ENCODE measurements around the gene NXT1.

Gene NXT1

GRCh38 chr20:23365390-23366165 is 15.0 kb downstream of the NXT1 start:
- Histone ChIP-seq H3K4me3 (ENCODE audit: low read depth in 1 of 5, low read length in 5 of 5) (no peak overlapping the region), H3K36me3 (ENCODE audit: control insufficient read depth in 5 of 5, insufficient read depth in 5 of 5, low read length in 5 of 5) (peaks cover 12 to 35% (median 30%) of the 10 kb centered on the region in 5 donors), H3K27me3 (ENCODE audit: control insufficient read depth in 5 of 5, insufficient read depth in 4 of 5, low read length in 5 of 5) (no peaks in the 10 kb centered on the region), H3K27ac (ENCODE audit: low read depth, low read length) (no peak overlapping the region), H3K9me3 (ENCODE audit: control insufficient read depth in 5 of 5, low read length in 5 of 5) (no peaks in the 10 kb centered on the region), H3K4me1 (ENCODE audit: control insufficient read depth in 5 of 5, insufficient read depth in 5 of 5, low read length in 5 of 5) (peaks cover 3 to 43% (median 34%) of the 10 kb centered on the region in 5 donors), H3K9ac (ENCODE audit: low read length in 5 of 5) (peak overlapping the region in 1 of 5 donors; percentile 44)

GRCh38 chr20:23366384-23366783 is 15.8 kb downstream of the NXT1 start:
- H3K27me3 ChIP-seq (ENCODE audit: control insufficient read depth in 5 of 5, insufficient read depth in 4 of 5, low read length in 5 of 5) = no peaks in the 10 kb centered on the region

GRCh38 chr20:23367770-23368169 is 17.2 kb downstream of the NXT1 start:
- no peak overlapping the region for H3K9ac ChIP-seq (ENCODE audit: low read length in 5 of 5)
- H3K27me3 ChIP-seq (ENCODE audit: control insufficient read depth in 5 of 5, insufficient read depth in 4 of 5, low read length in 5 of 5) = no peaks in the 10 kb centered on the region
- no peak overlapping the region for H3K4me3 ChIP-seq (ENCODE audit: low read depth in 1 of 5, low read length in 5 of 5)
- no peak overlapping the region for H3K27ac ChIP-seq (ENCODE audit: low read depth, low read length)
- H3K9me3 ChIP-seq (ENCODE audit: control insufficient read depth in 5 of 5, low read length in 5 of 5) = no peaks in the 10 kb centered on the region
- H3K4me1 ChIP-seq (ENCODE audit: control insufficient read depth in 5 of 5, insufficient read depth in 5 of 5, low read length in 5 of 5) = peaks cover 0 to 28% (median 20%) of the 10 kb centered on the region in 5 donors
- peaks cover 28 to 55% (median 50%) of the 10 kb centered on the region in 5 donors for H3K36me3 ChIP-seq (ENCODE audit: control insufficient read depth in 5 of 5, insufficient read depth in 5 of 5, low read length in 5 of 5)

More at GRCh38 chr20:23366384-23366783, 15.8 kb downstream of the NXT1 start:
- Histone ChIP-seq H3K9ac (ENCODE audit: low read length in 5 of 5) (no peak overlapping the region), H3K4me3 (ENCODE audit: low read depth in 1 of 5, low read length in 5 of 5) (no peak overlapping the region), H3K36me3 (ENCODE audit: control insufficient read depth in 5 of 5, insufficient read depth in 5 of 5, low read length in 5 of 5) (peaks cover 20 to 43% (median 38%) of the 10 kb centered on the region in 5 donors), H3K4me1 (ENCODE audit: control insufficient read depth in 5 of 5, insufficient read depth in 5 of 5, low read length in 5 of 5) (peaks cover 0 to 35% (median 26%) of the 10 kb centered on the region in 5 donors), H3K27ac (ENCODE audit: low read depth, low read length) (no peak overlapping the region), H3K9me3 (ENCODE audit: control insufficient read depth in 5 of 5, low read length in 5 of 5) (no peaks in the 10 kb centered on the region)

- Histone ChIP-seq H3K4me3 (ENCODE audit: low read depth in 1 of 5, low read length in 5 of 5) (no peak overlapping the region), H3K9me3 (ENCODE audit: control insufficient read depth in 5 of 5, low read length in 5 of 5) (no peaks in the 10 kb centered on the region), H3K9ac (ENCODE audit: low read length in 5 of 5) (no peak overlapping the region), H3K27ac (ENCODE audit: low read depth, low read length) (peak overlapping the region; percentile 6), H3K4me1 (ENCODE audit: control insufficient read depth in 5 of 5, insufficient read depth in 5 of 5, low read length in 5 of 5) (peaks cover 0 to 21% (median 13%) of the 10 kb centered on the region in 5 donors), H3K36me3 (ENCODE audit: control insufficient read depth in 5 of 5, insufficient read depth in 5 of 5, low read length in 5 of 5) (peaks cover 28 to 62% (median 57%) of the 10 kb centered on the region in 5 donors), H3K27me3 (ENCODE audit: control insufficient read depth in 5 of 5, insufficient read depth in 4 of 5, low read length in 5 of 5) (no peaks in the 10 kb centered on the region)
Observed at GRCh38 chr20:23368316-23369071, 17.9 kb downstream of the NXT1 start.

GRCh38 chr20:23369072-23369823 is 18.7 kb downstream of the NXT1 start:
- Histone ChIP-seq H3K27ac (ENCODE audit: low read depth, low read length) (no peak overlapping the region), H3K27me3 (ENCODE audit: control insufficient read depth in 5 of 5, insufficient read depth in 4 of 5, low read length in 5 of 5) (no peaks in the 10 kb centered on the region), H3K9ac (ENCODE audit: low read length in 5 of 5) (no peak overlapping the region), H3K4me3 (ENCODE audit: low read depth in 1 of 5, low read length in 5 of 5) (no peak overlapping the region), H3K36me3 (ENCODE audit: control insufficient read depth in 5 of 5, insufficient read depth in 5 of 5, low read length in 5 of 5) (peaks cover 28 to 69% (median 58%) of the 10 kb centered on the region in 5 donors), H3K4me1 (ENCODE audit: control insufficient read depth in 5 of 5, insufficient read depth in 5 of 5, low read length in 5 of 5) (peaks cover 0 to 18% (median 13%) of the 10 kb centered on the region in 5 donors), H3K9me3 (ENCODE audit: control insufficient read depth in 5 of 5, low read length in 5 of 5) (no peaks in the 10 kb centered on the region)

- Histone ChIP-seq H3K4me1 (ENCODE audit: control insufficient read depth in 5 of 5, insufficient read depth in 5 of 5, low read length in 5 of 5) (peaks cover 0 to 18% (median 13%) of the 10 kb centered on the region in 5 donors), H3K27ac (ENCODE audit: low read depth, low read length) (no peak overlapping the region), H3K9me3 (ENCODE audit: control insufficient read depth in 5 of 5, low read length in 5 of 5) (no peaks in the 10 kb centered on the region), H3K36me3 (ENCODE audit: control insufficient read depth in 5 of 5, insufficient read depth in 5 of 5, low read length in 5 of 5) (peaks cover 33 to 63% (median 54%) of the 10 kb centered on the region in 5 donors), H3K27me3 (ENCODE audit: control insufficient read depth in 5 of 5, insufficient read depth in 4 of 5, low read length in 5 of 5) (no peaks in the 10 kb centered on the region), H3K4me3 (ENCODE audit: low read depth in 1 of 5, low read length in 5 of 5) (no peak overlapping the region), H3K9ac (ENCODE audit: low read length in 5 of 5) (no peak overlapping the region)
Observed at GRCh38 chr20:23370274-23370673, 19.7 kb downstream of the NXT1 start.

GRCh38 chr20:23370873-23371272 is 20.3 kb downstream of the NXT1 start:
- no peak overlapping the region for H3K4me3 ChIP-seq (ENCODE audit: low read depth in 1 of 5, low read length in 5 of 5)
- H3K27me3 ChIP-seq (ENCODE audit: control insufficient read depth in 5 of 5, insufficient read depth in 4 of 5, low read length in 5 of 5) = no peaks in the 10 kb centered on the region
- H3K4me1 ChIP-seq (ENCODE audit: control insufficient read depth in 5 of 5, insufficient read depth in 5 of 5, low read length in 5 of 5) = peaks cover 0 to 13% (median 8%) of the 10 kb centered on the region in 5 donors
- H3K9ac ChIP-seq (ENCODE audit: low read length in 5 of 5) = no peak overlapping the region
- H3K9me3 ChIP-seq (ENCODE audit: control insufficient read depth in 5 of 5, low read length in 5 of 5) = no peaks in the 10 kb centered on the region
- H3K36me3 ChIP-seq (ENCODE audit: control insufficient read depth in 5 of 5, insufficient read depth in 5 of 5, low read length in 5 of 5) = peaks cover 36 to 62% (median 54%) of the 10 kb centered on the region in 5 donors
- H3K27ac ChIP-seq (ENCODE audit: low read depth, low read length) = no peak overlapping the region

- peaks cover 0 to 9% (median 2%) of the 10 kb centered on the region in 5 donors for H3K4me1 ChIP-seq (ENCODE audit: control insufficient read depth in 5 of 5, insufficient read depth in 5 of 5, low read length in 5 of 5)
- no peaks in the 10 kb centered on the region for H3K27me3 ChIP-seq (ENCODE audit: control insufficient read depth in 5 of 5, insufficient read depth in 4 of 5, low read length in 5 of 5)
- H3K9ac ChIP-seq (ENCODE audit: low read length in 5 of 5) = no peak overlapping the region
- H3K36me3 ChIP-seq (ENCODE audit: control insufficient read depth in 5 of 5, insufficient read depth in 5 of 5, low read length in 5 of 5) = peaks cover 43 to 66% (median 59%) of the 10 kb centered on the region in 5 donors
- no peaks in the 10 kb centered on the region for H3K9me3 ChIP-seq (ENCODE audit: control insufficient read depth in 5 of 5, low read length in 5 of 5)
- no peak overlapping the region for H3K4me3 ChIP-seq (ENCODE audit: low read depth in 1 of 5, low read length in 5 of 5)
- no peak overlapping the region for H3K27ac ChIP-seq (ENCODE audit: low read depth, low read length)
Observed at GRCh38 chr20:23371496-23371895, 20.9 kb downstream of the NXT1 start.

GRCh38 chr20:23374441-23374840 is 23.9 kb downstream of the NXT1 start:
- Histone ChIP-seq H3K27ac (ENCODE audit: low read depth, low read length) (no peak overlapping the region), H3K4me1 (ENCODE audit: control insufficient read depth in 5 of 5, insufficient read depth in 5 of 5, low read length in 5 of 5) (no peaks in the 10 kb centered on the region), H3K9ac (ENCODE audit: low read length in 5 of 5) (no peak overlapping the region), H3K27me3 (ENCODE audit: control insufficient read depth in 5 of 5, insufficient read depth in 4 of 5, low read length in 5 of 5) (no peaks in the 10 kb centered on the region), H3K36me3 (ENCODE audit: control insufficient read depth in 5 of 5, insufficient read depth in 5 of 5, low read length in 5 of 5) (peaks cover 52 to 71% (median 65%) of the 10 kb centered on the region in 5 donors), H3K9me3 (ENCODE audit: control insufficient read depth in 5 of 5, low read length in 5 of 5) (no peaks in the 10 kb centered on the region), H3K4me3 (ENCODE audit: low read depth in 1 of 5, low read length in 5 of 5) (no peak overlapping the region)
